GM18505 (cell line): ENCODE measurements around the gene BICC1.
"Not testable (repeated sequence)": the region's sequence is repeated elsewhere in the genome, so short reads cannot be mapped to it uniquely, and the experiment has no call there.

ENCODE experiments used
- ATAC-seq: cut with Tn5 transposase; IDR thresholded peaks from one replicate; pipeline ENCODE4 v1.9.1; 2021; ENCODE audit not compliant: unreplicated experiment
- POLR2A ChIP-seq: IDR thresholded peaks from 4 replicates; pipeline ENCODE4 v1.6.1; 2011; ENCODE audit warnings: borderline replicate concordance; ENCODE audit not compliant: insufficient read depth, insufficient read length; ENCODE audit errors: extremely low read depth

The BICC1 gene

DNA sequence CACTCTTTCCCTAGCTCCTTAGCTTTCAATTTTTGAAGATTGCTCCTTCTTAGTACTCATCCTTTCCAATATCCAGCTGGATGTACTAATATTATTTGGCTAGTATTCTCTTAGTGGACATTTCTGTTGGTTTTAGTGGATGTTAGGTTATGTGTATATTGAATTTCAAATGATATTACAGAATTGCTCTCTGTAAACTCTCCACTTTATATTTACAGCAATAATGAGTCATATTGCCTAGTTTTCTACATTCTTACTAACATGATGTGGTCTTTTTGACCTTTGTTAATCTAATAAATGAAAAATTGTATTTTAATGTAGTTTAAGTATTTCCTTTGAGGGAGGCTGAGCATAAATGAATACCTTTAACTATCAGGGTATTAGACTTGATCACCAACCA lies 69.4 kb downstream of the BICC1 start:
- no peak for ATAC-seq
- no peak for TF ChIP-seq POLR2A

DNA sequence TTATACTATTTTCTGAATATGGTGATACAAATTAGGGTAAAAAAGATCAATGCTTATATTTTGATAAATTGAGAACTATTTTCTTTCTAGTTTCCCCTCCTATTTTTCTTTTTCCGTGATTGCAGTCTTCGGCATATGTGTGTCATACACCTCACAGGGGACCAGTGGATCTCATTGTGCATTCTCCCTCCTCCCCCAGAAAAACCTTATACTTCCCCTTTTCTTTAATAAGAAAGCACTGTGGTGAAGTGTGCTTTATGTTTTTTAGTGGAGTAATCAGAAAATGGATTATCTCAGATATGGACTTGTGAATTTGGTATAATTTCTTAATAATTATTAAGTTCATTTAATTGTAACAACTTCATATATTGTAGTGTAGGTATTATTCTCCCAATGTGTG lies 72.8 kb downstream of the BICC1 start:
- no peak for TF ChIP-seq POLR2A

DNA sequence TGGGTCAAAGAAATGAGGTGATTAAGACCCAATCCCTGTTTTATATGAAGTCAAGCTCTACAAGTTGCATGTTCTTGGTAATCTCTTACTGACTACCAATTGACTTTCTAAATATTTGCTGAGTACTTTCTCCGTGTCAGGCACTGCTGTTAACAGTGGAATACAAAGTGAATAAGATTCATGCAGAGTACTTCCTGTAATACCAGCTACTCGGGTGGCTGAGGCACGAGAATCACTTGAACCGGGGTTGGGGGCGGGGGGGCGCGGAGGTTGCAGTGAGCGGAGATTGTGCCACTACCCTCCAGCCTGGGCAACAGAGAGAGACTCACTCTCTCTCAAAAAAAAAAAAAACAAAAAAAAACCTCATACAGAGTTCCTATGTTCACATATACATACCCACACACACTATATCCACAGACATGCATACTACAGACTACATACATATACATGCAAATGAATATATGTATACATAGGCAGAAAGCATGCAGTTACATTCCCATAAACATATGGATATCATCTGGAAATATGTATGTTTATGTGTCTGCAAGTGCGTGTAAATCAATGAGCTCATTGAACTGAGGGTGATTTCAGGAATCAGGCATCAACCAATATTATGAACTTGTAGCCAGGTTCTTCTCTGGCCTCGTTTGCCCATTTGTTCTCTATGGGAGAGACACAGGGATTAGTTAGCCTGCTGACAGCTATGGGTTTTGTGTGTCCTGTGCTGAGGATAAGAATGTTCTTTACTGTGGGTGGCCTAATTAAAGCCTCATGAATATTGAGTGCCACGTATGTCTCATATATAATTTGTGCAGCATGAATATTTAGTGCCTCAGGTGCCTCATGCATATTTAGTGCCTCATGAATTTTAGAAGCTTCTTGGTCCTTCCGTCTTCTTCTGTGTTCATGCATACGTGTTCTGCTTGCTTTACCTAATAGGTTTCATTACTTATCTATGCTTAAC lies 73.9 kb downstream of the BICC1 start:
- TF ChIP-seq POLR2A: no peak
- ATAC-seq: no peak

More for the DNA sequence above, 72.8 kb downstream of the BICC1 start:
- ATAC-seq: no peak

DNA sequence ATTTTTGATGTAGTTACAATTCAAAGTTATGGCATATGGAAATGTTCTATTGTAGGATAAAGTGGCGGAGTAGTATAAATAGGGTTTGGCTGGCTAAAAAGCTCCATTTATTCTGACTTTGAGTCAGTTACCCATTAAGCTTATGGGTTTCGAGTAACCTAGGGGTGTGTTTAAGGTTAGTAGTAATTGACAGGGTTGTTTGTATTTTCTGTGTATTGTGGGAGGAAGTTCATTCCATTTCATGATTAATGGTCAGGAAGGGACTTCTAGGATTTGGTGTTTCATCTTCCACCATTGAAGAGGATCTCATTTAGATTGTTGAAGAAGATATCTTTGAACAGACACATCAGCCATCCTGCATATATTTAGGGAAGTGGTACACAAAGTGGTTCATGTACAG lies 75.0 kb downstream of the BICC1 start:
- no peak for ATAC-seq

DNA sequence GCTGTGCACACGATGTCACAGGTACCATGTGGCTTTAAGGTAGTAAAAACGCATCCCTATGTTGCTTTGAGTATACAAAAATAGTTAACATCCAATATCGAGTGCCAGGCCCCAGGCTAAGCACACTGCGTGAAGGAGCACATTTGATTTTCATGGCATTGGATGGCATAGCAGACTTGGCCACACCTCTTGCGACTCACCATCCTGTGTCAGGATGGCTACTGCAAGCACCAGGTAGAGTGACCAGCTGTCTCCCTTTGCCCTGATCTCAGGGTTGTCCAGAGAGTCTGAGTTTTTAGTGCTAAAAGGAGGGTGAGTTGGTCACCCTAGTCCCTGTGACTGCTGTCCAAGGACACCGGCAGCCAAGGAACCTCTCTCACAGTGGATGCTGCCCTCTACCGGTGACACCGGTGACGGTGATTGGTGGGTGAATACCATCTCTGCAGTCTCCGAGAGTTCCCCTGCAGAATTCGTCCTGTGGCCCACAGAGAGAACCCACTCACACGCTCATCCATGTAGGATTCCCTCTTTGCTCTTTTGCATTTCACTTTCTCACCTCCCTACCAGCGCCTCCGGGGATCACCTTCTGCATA lies 76.1 kb downstream of the BICC1 start:
- ATAC-seq: no peak
- no peak for TF ChIP-seq POLR2A

More for the DNA sequence above, 75.0 kb downstream of the BICC1 start:
- no peak for TF ChIP-seq POLR2A

DNA sequence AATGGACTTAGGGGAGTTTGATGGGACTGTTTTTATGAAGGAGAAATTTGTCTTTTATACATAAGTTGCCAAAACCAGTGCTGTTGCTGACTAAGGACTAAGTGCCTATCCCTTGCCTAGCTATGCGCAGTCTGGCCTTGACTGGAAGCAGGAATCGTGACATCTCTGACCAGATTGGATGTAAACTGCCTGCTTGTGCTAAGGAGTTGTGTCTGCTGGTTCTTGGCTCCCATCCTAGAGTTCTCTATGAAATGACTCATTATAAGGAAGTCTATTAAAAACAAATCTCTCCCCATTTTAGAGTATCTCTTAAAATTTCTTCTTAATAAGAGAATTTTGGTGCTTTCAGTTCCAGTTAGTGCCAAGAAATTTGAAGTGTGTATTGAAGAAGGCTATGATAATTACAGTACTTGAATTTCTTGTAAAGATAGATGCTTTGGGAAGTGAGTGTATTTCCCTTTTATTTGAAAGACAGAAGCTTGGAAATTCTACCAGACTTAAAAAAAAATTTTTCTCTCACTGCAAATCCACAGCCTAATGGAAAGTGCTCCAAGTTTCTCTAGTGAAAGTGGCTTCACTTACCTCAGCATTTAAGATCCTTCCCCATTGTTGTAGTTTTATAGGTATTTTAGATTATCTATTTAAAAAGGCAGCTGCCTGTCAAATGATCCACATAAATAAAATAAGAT lies 77.6 kb downstream of the BICC1 start:
- no peak for TF ChIP-seq POLR2A
- ATAC-seq: no peak

DNA sequence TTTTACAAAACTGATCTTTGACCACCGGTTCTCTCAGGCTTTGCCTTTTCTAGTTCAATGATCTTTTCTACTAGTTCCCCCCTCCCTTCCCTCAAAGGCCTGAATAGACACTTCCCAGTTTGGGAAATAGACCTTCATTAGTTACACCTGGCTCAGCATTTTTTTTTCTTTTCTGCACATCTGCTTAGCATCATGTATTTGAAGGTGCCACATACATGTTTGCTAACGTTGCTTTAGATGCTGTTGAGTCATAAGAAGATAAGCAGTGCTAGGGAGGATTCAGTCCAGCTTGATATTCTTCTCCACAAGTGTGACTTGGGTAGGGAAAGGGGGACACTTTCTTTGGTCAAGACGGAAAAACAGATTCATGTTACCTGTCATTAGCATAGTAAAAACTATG lies 78.3 kb downstream of the BICC1 start:
- no peak for ATAC-seq
- no peak for TF ChIP-seq POLR2A

DNA sequence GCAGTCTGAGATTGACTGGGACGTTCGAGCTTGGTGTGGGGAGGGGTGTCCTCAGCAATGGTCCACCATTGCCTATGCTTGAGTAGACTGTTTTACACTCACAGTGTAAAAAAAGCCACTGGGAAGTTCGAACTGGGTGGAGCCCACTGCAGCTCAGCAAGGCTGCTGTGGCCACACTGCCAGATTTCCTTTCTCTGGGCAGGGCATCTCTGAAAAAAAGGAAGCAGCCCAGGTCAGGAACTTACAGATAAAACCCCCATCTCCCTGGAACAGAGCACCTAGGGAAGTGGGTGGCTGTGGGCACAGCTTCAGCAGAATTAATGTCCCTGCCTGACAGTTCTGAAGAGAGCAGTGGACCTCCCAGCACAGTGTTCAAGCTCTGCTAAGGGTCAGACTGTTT lies 80.3 kb downstream of the BICC1 start:
- ATAC-seq: no peak
- no peak for TF ChIP-seq POLR2A

DNA sequence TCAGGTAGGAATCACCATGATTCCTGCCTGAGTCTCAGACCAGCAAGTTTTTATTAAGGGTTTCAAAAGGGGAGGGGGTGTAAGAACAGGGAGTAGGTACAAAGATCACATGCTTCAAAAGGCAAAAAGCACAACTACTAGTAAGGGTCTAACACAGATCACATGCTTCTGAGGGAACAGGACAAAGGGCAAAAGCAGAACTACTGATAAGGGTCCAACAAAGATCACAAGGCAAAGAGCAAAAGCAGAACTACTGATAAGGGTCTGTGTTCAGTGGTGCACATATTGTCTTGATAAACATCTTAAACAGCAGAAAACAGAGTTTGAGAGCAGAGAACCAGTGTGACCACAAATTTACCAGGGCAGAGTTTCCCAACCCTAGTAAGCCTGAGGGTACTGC lies 84.5 kb downstream of the BICC1 start:
- ATAC-seq: not testable (repeated sequence)

DNA sequence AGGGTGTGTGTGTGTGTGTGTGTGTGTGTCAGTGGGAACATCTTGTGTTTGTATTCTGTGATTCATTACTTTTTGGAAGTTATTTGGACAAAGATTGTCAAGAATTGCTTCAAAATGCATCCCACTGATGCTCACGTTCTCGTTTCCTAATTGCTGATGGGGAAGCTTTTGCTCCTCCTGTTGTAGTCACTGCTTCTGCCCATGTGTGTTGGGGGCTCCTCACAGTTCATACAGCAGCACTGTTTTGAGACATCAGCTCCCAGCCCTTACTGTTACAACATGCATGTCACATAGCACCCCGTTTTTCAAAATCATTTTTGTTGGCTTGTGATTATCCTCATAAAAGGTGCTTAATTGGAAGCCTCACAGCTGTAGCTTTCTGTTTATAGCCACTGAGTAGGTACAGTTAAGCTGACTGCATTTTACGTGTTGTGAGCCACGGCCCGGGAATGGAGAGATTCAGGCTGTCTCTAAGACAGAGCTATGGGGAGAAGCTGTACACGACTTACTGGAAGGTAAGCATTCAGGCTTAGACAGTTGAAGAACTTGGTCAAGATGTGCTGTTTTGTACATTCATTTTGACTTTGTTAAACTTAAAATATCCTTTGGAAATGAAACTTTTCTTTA lies 87.4 kb downstream of the BICC1 start:
- TF ChIP-seq POLR2A: no peak
- ATAC-seq: no peak

DNA sequence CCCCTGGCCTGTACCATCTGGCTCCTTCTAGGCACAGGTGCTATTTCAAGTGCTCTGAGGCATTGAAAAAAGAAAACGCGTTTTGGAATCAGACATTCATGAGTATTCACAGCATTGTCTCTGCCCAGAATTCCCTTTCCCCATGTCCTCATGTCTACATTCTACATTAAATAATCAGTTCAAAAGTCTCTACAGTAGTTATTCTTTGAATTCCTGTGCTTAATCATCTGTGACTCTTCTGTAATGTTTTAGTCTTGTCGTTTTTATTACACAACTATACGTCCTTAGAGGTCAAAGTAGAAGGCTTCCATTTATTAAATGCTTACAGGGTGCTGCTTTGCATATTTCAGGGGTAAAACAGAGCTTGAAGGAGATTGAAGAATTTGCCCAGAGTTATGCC lies 95.7 kb downstream of the BICC1 start:
- ATAC-seq: no peak
- TF ChIP-seq POLR2A: no peak

DNA sequence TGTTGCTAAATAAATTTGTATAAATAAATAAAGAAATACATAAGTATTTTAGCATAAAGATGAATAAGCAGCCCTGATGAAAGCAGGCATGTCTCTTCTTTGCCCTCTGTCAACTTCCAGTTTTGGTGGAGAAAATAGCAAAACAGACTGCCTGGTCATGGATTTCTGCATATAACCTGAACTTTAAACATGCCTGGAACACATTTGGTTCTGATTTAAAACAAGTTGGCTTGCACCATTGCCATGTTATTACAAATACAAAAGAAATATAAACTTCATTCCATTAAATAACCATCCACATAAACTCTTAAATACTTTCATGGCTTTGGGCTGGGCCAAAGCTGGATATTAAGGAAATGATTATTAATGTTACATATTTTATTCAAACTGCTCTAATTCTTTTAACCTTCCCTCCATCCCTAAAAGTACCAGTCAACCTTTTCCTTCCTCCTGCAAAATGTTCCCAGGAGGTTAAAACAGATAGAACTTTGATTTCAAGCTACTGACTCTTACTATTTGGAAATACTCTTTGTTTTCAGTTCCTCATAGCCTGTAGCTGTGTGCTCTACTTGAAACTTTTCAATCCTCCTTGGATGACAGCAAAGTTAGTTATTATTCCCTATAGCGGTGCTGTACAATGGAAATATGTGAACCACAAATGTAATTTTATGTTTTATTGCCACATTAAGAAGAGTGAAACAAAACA lies 96.3 kb downstream of the BICC1 start:
- no peak for ATAC-seq
- TF ChIP-seq POLR2A: no peak
